Esophagus muscularis mucosa (tissue), 4 donors: Measurements from ENCODE around the gene SLCO3A1. TPM values are rescaled to one million over a fixed set of nuclear protein-coding genes. Genes with fewer than 3 reads are reported as not detected.

Experiments
- DNase-seq: peaks from one replicate; pipeline ENCODE4 v3.0.0-alpha.2; 2017; ENCODE audit errors: extremely low spot score
- H3K27ac ChIP-seq, 4 donors: fragments of 200-600 bp; sonication (generic); replicated peaks in 1 of 4; 1 replicate in 3 of 4; 2 replicates in 1 of 4; pipeline ENCODE4 v1.5.1; 2016 to 2019; ENCODE audit warnings: mild to moderate bottlenecking in 1 of 4
- H3K27me3 ChIP-seq, 4 donors: fragments of 200-600 bp; sonication (generic); one replicate each; pipeline versions ENCODE4 v1.5.1 to v1.6.0; 2016 to 2019
- H3K36me3 ChIP-seq, 4 donors: fragments of 200-600 bp; sonication (generic); one replicate each; pipeline ENCODE4 v1.5.1; 2016 to 2019
- H3K4me1 ChIP-seq, 4 donors: fragments of 200-600 bp; sonication (generic); one replicate each; pipeline ENCODE4 v1.5.1; 2016 to 2019
- H3K4me3 ChIP-seq, 4 donors: fragments of 200-600 bp; sonication (generic); 1 replicate in 2 of 4; 2 replicates in 2 of 4; pipeline ENCODE4 v1.5.1; 2016 to 2019; ENCODE audit warnings: mild to moderate bottlenecking in 4 of 4, moderate library complexity in 1 of 4
- H3K9me3 ChIP-seq, 4 donors: fragments of 200-600 bp; sonication (generic); 1 replicate in 3 of 4; 2 replicates in 1 of 4; pipeline ENCODE4 v1.5.1; 2016 to 2019
- CTCF ChIP-seq, 3 experiments: fragments of 200-600 bp in 2 of 3; fragments of 450-650 bp in 1 of 3; sonication (generic) in 2 of 3; IDR thresholded peaks; one replicate each; pipeline ENCODE4 v1.5.1; 2017 to 2019; ENCODE audit warnings: antibody characterized with exemption in 3 of 3, mild to moderate bottlenecking in 2 of 3, moderate library complexity in 1 of 3
- EP300 ChIP-seq: sonication (generic); formaldehyde crosslinking; IDR thresholded peaks from one replicate; pipeline ENCODE4 v1.6.1; 2017; ENCODE audit warnings: antibody characterized with exemption
- POLR2A ChIP-seq: fragments of 450-650 bp; IDR thresholded peaks from one replicate; pipeline ENCODE4 v1.6.1; 2017; ENCODE audit warnings: antibody characterized with exemption, moderate library complexity, mild to moderate bottlenecking, low read depth
- POLR2AphosphoS5 ChIP-seq, 2 donors: sonication (generic); formaldehyde crosslinking; IDR thresholded peaks; one replicate each; pipeline ENCODE4 v1.6.1; 2017; ENCODE audit warnings: antibody characterized with exemption in 2 of 2
- WGBS: methylation state at CpG from one replicate; pipeline ENCODE4 v1.1.5; 2018; 5-methylcytosine and 5-hydroxymethylcytosine counted together
- intact Hi-C: fragments of 100-400 bp; cut with DNase I; formaldehyde crosslinking; loops from one replicate; pipeline ENCODE4 v1.15.1; 2023
- total RNA-seq, 4 donors: library from RNA; depleted of rRNA; stranded (reverse); fragments of >200 nt; gene quantifications; one replicate each; pipeline versions ENCODE4 v1.1.0 to v1.2.1, GENCODE V29; 2016

The SLCO3A1 gene
- total RNA-seq, 4 donors from 2014 or later = 5.6 to 17.5 (median 12.3) TPM

GRCh38 chr15:91911844-91912243 is 58.3 kb downstream of the SLCO3A1 start:
- Histone ChIP-seq H3K4me3 (no peak overlapping the region), H3K36me3 (peaks cover 0 to 12% (median 11%) of the 10 kb centered on the region in 4 donors), H3K27ac (no peak overlapping the region), H3K27me3 (no peaks in the 10 kb centered on the region), H3K9me3 (no peaks in the 10 kb centered on the region), H3K4me1 (peaks cover 0 to 18% (median 2%) of the 10 kb centered on the region in 4 donors)
- no peak for DNase-seq
- 92% methylated on average over 7 of the region's 7 CpGs for WGBS
- no peak for TF ChIP-seq POLR2AphosphoS5 (IDR thresholded peaks at IDR 0.05)
- TF ChIP-seq CTCF (IDR thresholded peaks at IDR 0.05) = no peak
- TF ChIP-seq POLR2A = no peak
- TF ChIP-seq EP300 = no peak
- intact Hi-C loops = no loop called here

- 91% methylated on average over 4 of the region's 4 CpGs for WGBS
- Histone ChIP-seq H3K9me3 (no peaks in the 10 kb centered on the region), H3K27ac (no peak overlapping the region), H3K4me3 (no peak overlapping the region), H3K27me3 (no peaks in the 10 kb centered on the region), H3K4me1 (peaks cover 0 to 18% (median 2%) of the 10 kb centered on the region in 4 donors), H3K36me3 (peaks cover 0 to 17% (median 12%) of the 10 kb centered on the region in 4 donors)
- no peak for DNase-seq
- TF ChIP-seq EP300 (no peak), POLR2AphosphoS5 (IDR thresholded peaks at IDR 0.05) (no peak), CTCF (IDR thresholded peaks at IDR 0.05) (no peak), POLR2A (no peak)
- intact Hi-C loops = no loop called here
Measured at GRCh38 chr15:91912336-91912735, 58.8 kb downstream of the SLCO3A1 start.

- 77% methylated on average over 6 of the region's 6 CpGs for WGBS
- no peak for TF ChIP-seq CTCF (IDR thresholded peaks at IDR 0.05)
- no peak for TF ChIP-seq EP300
- TF ChIP-seq POLR2A = no peak
- no peak for TF ChIP-seq POLR2AphosphoS5 (IDR thresholded peaks at IDR 0.05)
- Histone ChIP-seq H3K4me3 (no peak overlapping the region), H3K27me3 (no peaks in the 10 kb centered on the region), H3K4me1 (peaks cover 0 to 28% (median 2%) of the 10 kb centered on the region in 4 donors), H3K36me3 (peaks cover 0 to 21% (median 12%) of the 10 kb centered on the region in 4 donors), H3K9me3 (no peaks in the 10 kb centered on the region), H3K27ac (no peak overlapping the region)
- intact Hi-C loops = no loop called here
- DNase-seq = no peak
Measured at GRCh38 chr15:91913560-91913959, 60.1 kb downstream of the SLCO3A1 start.

- no peaks in the 10 kb centered on the region for H3K9me3 ChIP-seq
- WGBS = 89% methylated on average over 10 of the region's 10 CpGs
- no peak overlapping the region for H3K4me3 ChIP-seq
- peaks cover 0 to 40% (median 5%) of the 10 kb centered on the region in 4 donors for H3K4me1 ChIP-seq
- no peaks in the 10 kb centered on the region for H3K27me3 ChIP-seq
- TF ChIP-seq CTCF (IDR thresholded peaks at IDR 0.05) = no peak
- no peak for TF ChIP-seq POLR2A
- TF ChIP-seq POLR2AphosphoS5 (IDR thresholded peaks at IDR 0.05) = no peak
- no peak for TF ChIP-seq EP300
- no peak for DNase-seq
- peaks cover 0 to 21% (median 12%) of the 10 kb centered on the region in 4 donors for H3K36me3 ChIP-seq
- intact Hi-C loops = no loop called here
- no peak overlapping the region for H3K27ac ChIP-seq
Measured at GRCh38 chr15:91915576-91915975, 62.1 kb downstream of the SLCO3A1 start.

GRCh38 chr15:91916051-91916450 is 62.5 kb downstream of the SLCO3A1 start:
- no peak for DNase-seq
- H3K27me3 ChIP-seq = no peaks in the 10 kb centered on the region
- H3K9me3 ChIP-seq = no peaks in the 10 kb centered on the region
- 90% methylated on average over 14 of the region's 48 CpGs for WGBS
- intact Hi-C loops = no loop called here
- peaks cover 0 to 21% (median 12%) of the 10 kb centered on the region in 4 donors for H3K36me3 ChIP-seq
- H3K4me3 ChIP-seq = no peak overlapping the region
- TF ChIP-seq EP300 = no peak
- TF ChIP-seq POLR2A = no peak
- TF ChIP-seq CTCF (IDR thresholded peaks at IDR 0.05) = no peak
- TF ChIP-seq POLR2AphosphoS5 (IDR thresholded peaks at IDR 0.05) = no peak
- H3K4me1 ChIP-seq = peaks cover 0 to 44% (median 9%) of the 10 kb centered on the region in 4 donors
- H3K27ac ChIP-seq = no peak overlapping the region
